ENCODE results near the gene SLC16A11. TPM values are rescaled to one million over a fixed set of nuclear protein-coding genes. Genes with fewer than 3 reads are reported as not detected.

SLC16A11 gene
- total RNA-seq, 1 donor from 2014 or later = not detected

DNA sequence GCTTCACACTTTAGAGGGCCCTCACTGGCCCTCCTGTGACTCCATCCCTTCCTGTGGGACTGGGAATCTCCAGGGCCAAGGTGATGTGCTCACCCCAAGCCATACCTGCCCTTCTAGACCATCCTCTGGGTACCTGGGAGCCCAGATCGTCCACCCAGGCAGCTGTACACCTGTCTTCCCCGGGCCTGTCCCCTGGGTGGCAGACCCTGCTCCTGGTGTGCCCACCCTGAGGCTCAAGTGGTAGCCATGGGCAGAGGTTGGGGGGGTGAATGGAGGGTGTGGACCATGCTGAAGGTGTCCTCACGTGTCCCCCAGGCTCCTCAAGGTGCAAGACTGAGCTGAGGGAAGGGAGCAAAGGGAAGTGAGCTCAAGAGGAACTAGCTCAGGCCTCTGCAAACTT is 26.8 kb upstream of the SLC16A11 start:
- no peak for DNase-seq (ENCODE audit: low spot score)
- no peak overlapping the region for H2AFZ ChIP-seq (replicated peaks)
- peaks cover 11% of the 10 kb centered on the region for H3K27me3 Mint-ChIP-seq (ENCODE audit: insufficient read depth, low read depth)
- no peaks in the 10 kb centered on the region for H3K4me1 ChIP-seq
- H4K20me1 ChIP-seq (ENCODE audit: low read depth) = no peaks in the 10 kb centered on the region
- H3K79me2 ChIP-seq (ENCODE audit: low read depth) = no peaks in the 10 kb centered on the region
- TF ChIP-seq, protein P1, sequence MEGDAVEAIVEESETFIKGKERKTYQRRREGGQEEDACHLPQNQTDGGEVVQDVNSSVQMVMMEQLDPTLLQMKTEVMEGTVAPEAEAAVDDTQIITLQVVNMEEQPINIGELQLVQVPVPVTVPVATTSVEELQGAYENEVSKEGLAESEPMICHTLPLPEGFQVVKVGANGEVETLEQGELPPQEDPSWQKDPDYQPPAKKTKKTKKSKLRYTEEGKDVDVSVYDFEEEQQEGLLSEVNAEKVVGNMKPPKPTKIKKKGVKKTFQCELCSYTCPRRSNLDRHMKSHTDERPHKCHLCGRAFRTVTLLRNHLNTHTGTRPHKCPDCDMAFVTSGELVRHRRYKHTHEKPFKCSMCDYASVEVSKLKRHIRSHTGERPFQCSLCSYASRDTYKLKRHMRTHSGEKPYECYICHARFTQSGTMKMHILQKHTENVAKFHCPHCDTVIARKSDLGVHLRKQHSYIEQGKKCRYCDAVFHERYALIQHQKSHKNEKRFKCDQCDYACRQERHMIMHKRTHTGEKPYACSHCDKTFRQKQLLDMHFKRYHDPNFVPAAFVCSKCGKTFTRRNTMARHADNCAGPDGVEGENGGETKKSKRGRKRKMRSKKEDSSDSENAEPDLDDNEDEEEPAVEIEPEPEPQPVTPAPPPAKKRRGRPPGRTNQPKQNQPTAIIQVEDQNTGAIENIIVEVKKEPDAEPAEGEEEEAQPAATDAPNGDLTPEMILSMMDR (IDR thresholded peaks at IDR 0.05) = no peak
- TF ChIP-seq EZH2 (IDR thresholded peaks at IDR 0.05) (no peak), EZH2phosphoT487 (IDR thresholded peaks at IDR 0.05) (no peak)
- no peaks in the 10 kb centered on the region for H3F3A ChIP-seq (ENCODE audit: low read depth)
- peaks cover 27% of the 10 kb centered on the region for H3K9me3 Mint-ChIP-seq
- no peak overlapping the region for H3K4me3 Mint-ChIP-seq
- H3K27me3 ChIP-seq = no peaks in the 10 kb centered on the region
- H3K9me3 ChIP-seq (ENCODE audit: low read depth) = no peaks in the 10 kb centered on the region
- H3K27ac Mint-ChIP-seq = no peak overlapping the region
- no peak overlapping the region for H3K4me3 ChIP-seq
- H3K36me3 Mint-ChIP-seq = peaks cover 5% of the 10 kb centered on the region
- H3K36me3 ChIP-seq = no peaks in the 10 kb centered on the region
- H3K4me1 Mint-ChIP-seq = no peaks in the 10 kb centered on the region
- no peak overlapping the region for H3K4me2 ChIP-seq
- no peak overlapping the region for H3K27ac ChIP-seq
- no peak overlapping the region for H3K9ac ChIP-seq

DNA sequence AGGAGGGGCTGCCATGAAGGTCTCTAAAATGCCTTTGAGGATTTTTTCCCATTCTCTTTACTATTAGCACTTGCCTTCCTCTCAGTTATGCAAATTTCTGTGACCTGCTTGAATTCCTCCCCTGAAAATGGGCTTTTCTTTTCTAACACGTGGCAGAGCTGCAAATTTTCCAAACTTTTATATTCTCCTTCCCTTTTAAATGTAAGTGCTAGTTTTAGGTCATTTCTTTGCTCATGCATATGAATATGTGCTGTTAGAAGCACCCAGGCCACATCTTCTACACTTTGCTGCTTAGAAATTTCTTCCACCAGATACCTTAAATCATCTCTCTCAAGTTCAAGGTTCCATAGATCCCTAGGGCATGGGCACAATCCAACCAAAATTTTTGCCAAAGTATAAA is 24.4 kb upstream of the SLC16A11 start:
- peaks cover 5% of the 10 kb centered on the region for H3K36me3 Mint-ChIP-seq
- H4K20me1 ChIP-seq (ENCODE audit: low read depth) = no peaks in the 10 kb centered on the region
- no peaks in the 10 kb centered on the region for H3K27me3 ChIP-seq
- no peak overlapping the region for H3K27ac ChIP-seq
- H3K9me3 Mint-ChIP-seq = peaks cover 33% of the 10 kb centered on the region
- H3K9ac ChIP-seq = no peak overlapping the region
- H3K4me3 ChIP-seq = no peak overlapping the region
- no peak overlapping the region for H3K4me2 ChIP-seq
- H2AFZ ChIP-seq (replicated peaks) = no peak overlapping the region
- no peaks in the 10 kb centered on the region for H3K36me3 ChIP-seq
- peaks cover 15% of the 10 kb centered on the region for H3K4me1 Mint-ChIP-seq
- H3K4me1 ChIP-seq = no peaks in the 10 kb centered on the region
- H3K27me3 Mint-ChIP-seq (ENCODE audit: insufficient read depth, low read depth) = peaks cover 15% of the 10 kb centered on the region
- no peak overlapping the region for H3K4me3 Mint-ChIP-seq
- no peaks in the 10 kb centered on the region for H3F3A ChIP-seq (ENCODE audit: low read depth)
- no peak for DNase-seq (ENCODE audit: low spot score)
- H3K27ac Mint-ChIP-seq = no peak overlapping the region
- no peaks in the 10 kb centered on the region for H3K79me2 ChIP-seq (ENCODE audit: low read depth)
- no peaks in the 10 kb centered on the region for H3K9me3 ChIP-seq (ENCODE audit: low read depth)
- no peak for TF ChIP-seq EZH2phosphoT487 (IDR thresholded peaks at IDR 0.05)
- no peak for TF ChIP-seq EZH2 (IDR thresholded peaks at IDR 0.05)
- TF ChIP-seq, protein P1 (IDR thresholded peaks at IDR 0.05) = no peak

DNA sequence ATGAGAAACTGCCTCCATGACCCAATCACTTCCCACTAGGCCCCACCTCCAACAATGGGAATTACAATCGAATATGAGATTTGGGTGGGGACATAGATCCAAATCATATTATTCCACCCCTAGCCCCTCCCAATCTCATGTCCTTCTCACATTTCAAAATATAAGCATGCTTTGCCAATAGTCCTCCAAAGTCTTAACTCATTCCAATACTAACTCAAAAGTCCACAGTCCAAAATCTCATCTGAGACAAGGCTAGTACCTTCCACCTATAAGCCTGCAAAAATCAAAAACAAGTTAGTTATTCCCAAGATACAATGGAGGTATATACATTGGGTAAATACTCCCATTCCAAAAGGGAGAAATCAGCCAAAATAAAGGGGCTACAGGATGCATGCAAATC is 23.3 kb upstream of the SLC16A11 start:
- Mint-ChIP-seq H3K36me3 (peaks cover 5% of the 10 kb centered on the region), H3K4me1 (peaks cover 21% of the 10 kb centered on the region), H3K27ac (no peak overlapping the region), H3K9me3 (peaks cover 33% of the 10 kb centered on the region), H3K4me3 (no peak overlapping the region), H3K27me3 (ENCODE audit: insufficient read depth, low read depth) (peaks cover 15% of the 10 kb centered on the region)
- Histone ChIP-seq H3K27ac (no peak overlapping the region), H3K9me3 (ENCODE audit: low read depth) (no peaks in the 10 kb centered on the region), H3K4me1 (no peaks in the 10 kb centered on the region), H3F3A (ENCODE audit: low read depth) (no peaks in the 10 kb centered on the region), H4K20me1 (ENCODE audit: low read depth) (no peaks in the 10 kb centered on the region), H3K36me3 (no peaks in the 10 kb centered on the region), H3K27me3 (no peaks in the 10 kb centered on the region), H2AFZ (replicated peaks) (no peak overlapping the region), H3K4me3 (no peak overlapping the region), H3K4me2 (no peak overlapping the region), H3K79me2 (ENCODE audit: low read depth) (no peaks in the 10 kb centered on the region), H3K9ac (no peak overlapping the region)
- no peak for DNase-seq (ENCODE audit: low spot score)
- TF ChIP-seq, protein P1 (IDR thresholded peaks at IDR 0.05) = no peak
- TF ChIP-seq EZH2phosphoT487 (IDR thresholded peaks at IDR 0.05) = no peak
- no peak for TF ChIP-seq EZH2 (IDR thresholded peaks at IDR 0.05)
